B cell (primary cell): ENCODE measurements around the gene ANKRD11. TPM values are rescaled to one million over a fixed set of nuclear protein-coding genes. Genes with fewer than 3 reads are reported as not detected.

Experiments used
- ATAC-seq: fragments of 200-7000 bp; cut with Tn5 transposase; one replicate; pipeline ENCODE4 v1.10.0; 2021; ENCODE audit warnings: low read depth, mild to moderate bottlenecking, moderate number of reproducible peaks, moderate library complexity
- CTCF ChIA-PET: fragments of 350-600 bp; sonication (Branson Sonifier 250); formaldehyde crosslinking; loops from one replicate; lab custom pipeline; 2021; ENCODE audit warnings: antibody characterized with exemption, inconsistent platforms; lab: Charles Lee
- POLR2A ChIA-PET: fragments of 350-600 bp; sonication (Branson Sonifier 250); formaldehyde crosslinking; loops from one replicate; lab custom pipeline; 2021; ENCODE audit warnings: antibody characterized with exemption; lab: Charles Lee
- DNase-seq: peaks from one replicate; pipeline ENCODE4 v3.0.0; 2013
- H2AFZ ChIP-seq: 2 replicates; pipeline ENCODE4 v1.6.1; 2012; ENCODE audit warnings: mild to moderate bottlenecking, low read depth, low read length; ENCODE audit not compliant: insufficient read depth, poor library complexity, severe bottlenecking
- H3K27ac ChIP-seq, 2 donors: 1 replicate in 1 of 2; 2 replicates in 1 of 2; pipeline ENCODE4 v1.5.1; 2012 to 2013; ENCODE audit warnings: low read length in 2 of 2, mild to moderate bottlenecking in 2 of 2, moderate library complexity in 1 of 2
- H3K27me3 ChIP-seq, 4 experiments: fragments of 200-600 bp in 1 of 4; sonication (generic) in 1 of 4; replicated peaks in 1 of 4; 1 replicate in 2 of 4; 2 replicates in 2 of 4; pipeline versions ENCODE4 v1.6.1 to v1.7.0; 2013 to 2016; ENCODE audit warnings: low read length in 3 of 4, mild to moderate bottlenecking in 2 of 4, mixed read lengths in 1 of 4, moderate library complexity in 1 of 4; ENCODE audit not compliant: insufficient read depth in 4 of 4, control insufficient read depth in 3 of 4; ENCODE audit errors: control extremely low read depth in 1 of 4
- H3K36me3 ChIP-seq, 2 experiments: replicated peaks in 1 of 2; 1 replicate in 1 of 2; 2 replicates in 1 of 2; pipeline versions ENCODE4 v1.6.1 to v1.7.1; 2013; ENCODE audit warnings: low read length in 1 of 2; ENCODE audit not compliant: insufficient read depth in 2 of 2, control insufficient read depth in 1 of 2; ENCODE audit errors: control extremely low read depth in 1 of 2, extremely low read depth in 1 of 2
- H3K4me1 ChIP-seq, 2 donors: fragments of 200-600 bp in 1 of 2; sonication (generic) in 1 of 2; 1 replicate in 1 of 2; 2 replicates in 1 of 2; pipeline versions ENCODE4 v1.5.1 to v1.6.1; 2013 to 2017; ENCODE audit warnings: low read length in 2 of 2; ENCODE audit not compliant: control insufficient read depth in 2 of 2, insufficient read depth in 2 of 2
- H3K4me2 ChIP-seq: replicated peaks from 2 replicates; pipeline ENCODE3; 2012; ENCODE audit warnings: mild to moderate bottlenecking, low read depth, low read length; ENCODE audit not compliant: poor library complexity, severe bottlenecking
- H3K4me3 ChIP-seq, 5 experiments: fragments of 200-600 bp in 1 of 5; sonication (generic) in 1 of 5; 1 replicate in 3 of 5; 2 replicates in 2 of 5; pipeline versions ENCODE4 v1.5.1 to v1.7.0; 2011 to 2016; ENCODE audit warnings: low read length in 4 of 5, mild to moderate bottlenecking in 4 of 5, low read depth in 2 of 5, control low read depth in 1 of 5, moderate library complexity in 1 of 5; ENCODE audit not compliant: insufficient read depth in 1 of 5; ENCODE audit errors: control extremely low read depth in 1 of 5, extremely low read depth in 1 of 5
- H3K79me2 ChIP-seq: fragments of 200-600 bp; sonication (generic); one replicate; pipeline ENCODE4 v1.6.0; 2016; ENCODE audit warnings: low read length; ENCODE audit not compliant: control insufficient read depth, insufficient read depth
- H3K9ac ChIP-seq: fragments of 200-600 bp; sonication (generic); 2 replicates; pipeline ENCODE4 v1.6.1; 2017; ENCODE audit warnings: mild to moderate bottlenecking, low read length, moderate library complexity
- H3K9me3 ChIP-seq, 3 donors: one replicate each; pipeline versions ENCODE4 v1.6.1 to v1.7.1; 2013; ENCODE audit warnings: low read length in 2 of 3; ENCODE audit not compliant: control insufficient read depth in 2 of 3, insufficient read depth in 1 of 3; ENCODE audit errors: control extremely low read depth in 1 of 3
- H4K20me1 ChIP-seq: 2 replicates; pipeline ENCODE4 v1.6.0; 2012; ENCODE audit warnings: mild to moderate bottlenecking, low read length; ENCODE audit not compliant: insufficient read depth, control insufficient read depth, poor library complexity, severe bottlenecking
- H3K27ac Mint-ChIP-seq: one replicate; pipeline ENCODE4 v1.8.0; 2021; ENCODE audit warnings: mixed read lengths
- H3K27me3 Mint-ChIP-seq: one replicate; pipeline ENCODE4 v1.8.0; 2021; ENCODE audit warnings: mixed read lengths
- H3K4me1 Mint-ChIP-seq: one replicate; pipeline ENCODE4 v1.8.0; 2021; ENCODE audit warnings: mixed read lengths
- H3K4me3 Mint-ChIP-seq: one replicate; pipeline ENCODE4 v1.8.0; 2021; ENCODE audit warnings: mixed read lengths
- H3K9me3 Mint-ChIP-seq: one replicate; pipeline ENCODE4 v1.8.0; 2022; ENCODE audit warnings: mixed read lengths; ENCODE audit not compliant: insufficient read depth
- CTCF ChIP-seq: fragments of 200-600 bp; IDR thresholded peaks from one replicate; pipeline ENCODE4 v1.8.0; 2022; ENCODE audit warnings: antibody characterized with exemption, mild to moderate bottlenecking
- EZH2 ChIP-seq: IDR thresholded peaks from 2 replicates; pipeline ENCODE4 v1.6.1; 2012; ENCODE audit warnings: borderline replicate concordance, low read depth, mild to moderate bottlenecking, moderate library complexity, low read length; ENCODE audit not compliant: insufficient read depth, poor library complexity, severe bottlenecking
- WGBS: methylation state at CpG from one replicate; pipeline ENCODE4 v1.1.5; 2013; ENCODE audit warnings: missing lambda C conversion rate; ENCODE audit not compliant: insufficient coverage; 5-methylcytosine and 5-hydroxymethylcytosine counted together
- intact Hi-C: fragments of 100-400 bp; cut with micrococcal nuclease; formaldehyde crosslinking; loops from one replicate; pipeline ENCODE4 v1.10.0; 2022
- polyA plus RNA-seq: library from polyadenylated mRNA; depleted of rRNA; stranded (reverse); fragments of >200 nt; gene quantifications from 2 replicates; pipeline ENCODE4 v1.2.3, GENCODE V29; 2012
- total RNA-seq, 2 donors: library from RNA; stranded (reverse); fragments of 120-200 nt in 1 of 2; gene quantifications; 1 replicate in 1 of 2; 2 replicates in 1 of 2; pipeline versions ENCODE4 v1.2.3 to v1.2.4, GENCODE V29; 2013 to 2022

The ANKRD11 gene
- total and polyA plus RNA-seq, 2 donors (not counting 1 experiment from before 2014, with no cell fraction given), result 67.9 to 314 TPM

DNA sequence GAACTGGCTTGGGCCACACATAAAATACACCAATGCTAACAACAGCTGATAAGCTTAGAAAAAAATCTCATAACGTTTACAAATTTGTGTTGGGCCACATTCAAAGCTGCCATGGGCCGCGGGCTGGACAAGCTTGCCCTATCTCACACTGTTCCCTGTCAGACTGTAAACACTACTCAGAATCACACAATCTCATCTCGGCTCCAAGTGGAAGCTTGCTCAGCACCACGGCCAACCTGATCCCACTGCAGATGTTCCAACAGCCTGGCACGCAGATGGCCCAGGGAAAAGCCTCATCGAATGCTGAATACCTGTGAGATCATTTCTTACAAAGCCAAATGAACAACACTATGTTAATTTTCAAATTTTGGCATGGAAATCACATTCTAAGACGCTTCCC is 125.8 kb downstream of the ANKRD11 start:
- Mint-ChIP-seq H3K9me3 (no peaks in the 10 kb centered on the region), H3K27me3 (no peaks in the 10 kb centered on the region), H3K4me3 (no peak overlapping the region), H3K4me1 (peaks cover 91% of the 10 kb centered on the region), H3K27ac (no peak overlapping the region)
- Histone ChIP-seq H3K4me3 (no peak overlapping the region), H3K9ac (no peak overlapping the region), H3K9me3 (no peaks in the 10 kb centered on the region), H2AFZ (no peak overlapping the region), H3K79me2 (peaks cover 92% of the 10 kb centered on the region), H3K4me1 (peaks cover 70 to 80% of the 10 kb centered on the region in 2 donors), H3K36me3 (peaks cover 0 to 13% of the 10 kb centered on the region in 2 experiments), H3K27ac (no peak overlapping the region), H3K4me2 (no peak overlapping the region), H3K27me3 (no peaks in the 10 kb centered on the region), H4K20me1 (peaks cover 91% of the 10 kb centered on the region)
- TF ChIP-seq EZH2, result no peak
- TF ChIP-seq CTCF, result no peak
- ChIA-PET CTCF (interaction anchor here (0.7 kb wide), 1 partner anchor 144 kb away, joined by 3 read pairs; no protein-coding TSS in a partner anchor), POLR2A (no interaction called here)
- DNase-seq, result no peak
- intact Hi-C loops, result loop anchor here (5.0 kb wide), 2 partner anchors 43 to 52 kb away; no protein-coding TSS in a partner anchor
- ATAC-seq, result no peak
- WGBS, result 93% methylated on average over 5 of the region's 8 CpGs

DNA sequence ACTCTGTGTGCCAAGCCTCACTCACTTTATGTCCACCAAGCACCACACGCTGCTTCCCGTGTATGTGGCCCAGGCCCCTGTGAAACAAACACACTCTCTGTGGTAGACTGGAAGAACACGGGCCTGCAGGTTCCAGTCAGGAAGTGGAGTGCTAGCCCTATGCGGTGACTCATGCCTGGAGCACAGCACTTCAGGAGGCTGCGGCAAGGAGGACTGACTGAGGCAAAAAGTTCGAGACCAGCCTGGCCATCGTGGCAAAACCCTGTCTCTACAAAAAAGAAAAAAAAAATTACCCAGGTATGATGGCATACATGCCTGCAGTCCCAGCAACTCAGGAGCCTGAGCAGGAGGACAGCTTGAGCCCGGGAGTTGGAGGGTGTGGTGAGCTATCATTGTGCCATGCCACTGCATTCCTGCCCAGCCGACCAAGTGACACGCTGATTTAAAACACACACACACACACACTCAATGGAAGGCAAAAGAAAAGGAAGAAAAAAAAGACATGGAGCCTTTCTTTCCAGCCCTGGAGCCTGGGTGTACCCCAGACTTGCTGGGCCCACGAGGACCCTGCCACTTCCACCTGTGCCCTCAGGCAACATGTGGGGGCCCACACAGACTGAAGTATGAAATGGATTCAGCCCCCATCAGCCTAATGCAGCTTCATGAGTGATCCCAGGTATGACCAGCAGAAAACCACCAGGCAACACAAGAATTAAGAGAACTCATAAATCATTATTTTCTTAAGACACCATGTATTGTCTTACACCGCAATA is 126.6 kb downstream of the ANKRD11 start:
- no peak overlapping the region for H2AFZ ChIP-seq

More for the DNA sequence above, 126.6 kb downstream of the ANKRD11 start:
- ChIA-PET POLR2A (no interaction called here), CTCF (no interaction called here)
- peaks cover 73 to 80% of the 10 kb centered on the region in 2 donors for H3K4me1 ChIP-seq
- H3K27me3 ChIP-seq, result no peaks in the 10 kb centered on the region
- ATAC-seq (no peak), DNase-seq (no peak)
- Mint-ChIP-seq H3K4me1 (peaks cover 91% of the 10 kb centered on the region), H3K27me3 (no peaks in the 10 kb centered on the region), H3K4me3 (peak overlapping the region; percentile 13), H3K27ac (peak overlapping the region; percentile 37), H3K9me3 (no peaks in the 10 kb centered on the region)
- TF ChIP-seq EZH2 (no peak), CTCF (no peak)
- peaks cover 91% of the 10 kb centered on the region for H4K20me1 ChIP-seq
- H3K4me2 ChIP-seq, result peak overlapping the region; percentile 24
- intact Hi-C loops, result loop anchor here (5.0 kb wide), 2 partner anchors 43 to 52 kb away; no protein-coding TSS in a partner anchor
- no peak overlapping the region for H3K4me3 ChIP-seq
- peaks cover 92% of the 10 kb centered on the region for H3K79me2 ChIP-seq
- H3K27ac ChIP-seq, result no peak overlapping the region
- no peaks in the 10 kb centered on the region for H3K9me3 ChIP-seq
- H3K36me3 ChIP-seq, result peaks cover 0 to 14% of the 10 kb centered on the region in 2 experiments
- H3K9ac ChIP-seq, result no peak overlapping the region
- 39% methylated on average over 6 of the region's 12 CpGs for WGBS
